Neural progenitor cell (in vitro differentiated cells): ENCODE results near the gene ZNF511.

Experiments used
- CTCF ChIP-seq: fragments of 200-600 bp; sonication (generic); IDR thresholded peaks from 2 replicates; pipeline ENCODE4 v1.5.1; 2017; ENCODE audit warnings: antibody characterized with exemption, mild to moderate bottlenecking
- EZH2 ChIP-seq: fragments of 200-600 bp; sonication (generic); IDR thresholded peaks from 2 replicates; pipeline ENCODE4 v1.6.1; 2017; ENCODE audit warnings: antibody characterized with exemption, mild to moderate bottlenecking, moderate library complexity
- EZH2phosphoT487 ChIP-seq: fragments of 200-600 bp; sonication (generic); IDR thresholded peaks from 2 replicates; pipeline ENCODE4 v1.6.1; 2017; ENCODE audit warnings: antibody characterized with exemption

- TF ChIP-seq CTCF (no peak), EZH2 (no peak), EZH2phosphoT487 (no peak)
Observed at GRCh38 chr10:133279326-133280226, 29.1 kb upstream of the ZNF511 start.
